Non-pigmented ciliary epithelial cell (primary cell): ENCODE measurements around the gene L3MBTL3.

Experiments
- DNase-seq: peaks from one replicate; pipeline ENCODE4 v3.0.0-alpha.2; 2010; ENCODE audit warnings: low read depth

The L3MBTL3 gene

GRCh38 chr6:130183271-130184222, 165.2 kb downstream of the L3MBTL3 start:
- no peak for DNase-seq

- no peak for DNase-seq
Measured at GRCh38 chr6:130185658-130186057, 167.3 kb downstream of the L3MBTL3 start.

GRCh38 chr6:130187335-130188206, 169.2 kb downstream of the L3MBTL3 start:
- no peak for DNase-seq

- DNase-seq = no peak
Measured at GRCh38 chr6:130188207-130188899, 170.0 kb downstream of the L3MBTL3 start.

- no peak for DNase-seq
Measured at GRCh38 chr6:130189531-130190397, 171.4 kb downstream of the L3MBTL3 start.
